Upper lobe of right lung (tissue), 1 donor: ENCODE data around the gene HCN3. TPM values are rescaled to one million over a fixed set of nuclear protein-coding genes. Genes with fewer than 3 reads are reported as not detected.

ENCODE experiments used
- ATAC-seq: fragments of 200-7000 bp; cut with Tn5 transposase; one replicate; pipeline ENCODE4 v1.9.1; 2020; ENCODE audit warnings: mild to moderate bottlenecking, moderate library complexity
- DNase-seq: peaks from one replicate; pipeline ENCODE4 v3.0.0-alpha.2; 2020
- H3K27ac ChIP-seq: fragments of 200-600 bp; one replicate; pipeline ENCODE4 v1.8.0; 2022
- H3K27me3 ChIP-seq: fragments of 200-600 bp; one replicate; pipeline ENCODE4 v1.8.0; 2022; ENCODE audit warnings: mild to moderate bottlenecking
- H3K36me3 ChIP-seq: fragments of 200-600 bp; one replicate; pipeline ENCODE4 v1.8.0; 2022
- H3K4me1 ChIP-seq: fragments of 200-600 bp; one replicate; pipeline ENCODE4 v1.8.0; 2022
- H3K4me3 ChIP-seq: fragments of 200-600 bp; one replicate; pipeline ENCODE4 v1.8.0; 2022; ENCODE audit warnings: mild to moderate bottlenecking
- H3K9me3 ChIP-seq: fragments of 200-600 bp; one replicate; pipeline ENCODE4 v1.8.0; 2022
- CTCF ChIP-seq: fragments of 200-600 bp; IDR thresholded peaks from one replicate; pipeline ENCODE4 v1.8.0; 2022; ENCODE audit warnings: antibody characterized with exemption
- intact Hi-C: fragments of 100-400 bp; cut with DNase I; formaldehyde crosslinking; loops from one replicate; pipeline ENCODE4 v1.11.0; 2022
- total RNA-seq: library from RNA; stranded (reverse); fragmentation: NEBNext Ultra II Directional; extraction: Animal tissue kit (Norgen Biotek cat#: 25700); gene quantifications from one replicate; pipeline ENCODE4 v1.2.1, GENCODE V29; 2021
- donor health status: DM: no; HTN: yes; CAD: no; lungs with severe emphysema.

The HCN3 gene
- total RNA-seq, 1 donor from 2014 or later: 2.6 TPM

- Histone ChIP-seq H3K27me3 (no peaks in the 10 kb centered on the region), H3K9me3 (no peaks in the 10 kb centered on the region), H3K4me3 (peak overlapping the region; percentile 76), H3K27ac (peak overlapping the region; percentile 92), H3K36me3 (peaks cover 29% of the 10 kb centered on the region), H3K4me1 (peaks cover 36% of the 10 kb centered on the region)
- ATAC-seq (no peak), DNase-seq (peak; percentile 75)
- intact Hi-C loops: loop anchor here (10.0 kb wide), 1 partner anchor 68 kb away; the partner anchor contains the start of gene ENTREP3
- TF ChIP-seq CTCF: no peak
Observed at GRCh38 chr1:155322571-155322952, 45.3 kb downstream of the HCN3 start.

- ATAC-seq (peak; percentile 75), DNase-seq (peak; percentile 95)
- peak; percentile 95 for TF ChIP-seq CTCF
- Histone ChIP-seq H3K27me3 (no peaks in the 10 kb centered on the region), H3K9me3 (no peaks in the 10 kb centered on the region), H3K4me1 (peaks cover 36% of the 10 kb centered on the region), H3K4me3 (peak overlapping the region; percentile 76), H3K27ac (peak overlapping the region; percentile 92), H3K36me3 (peaks cover 27% of the 10 kb centered on the region)
- intact Hi-C loops: loop anchor here (10.0 kb wide), 1 partner anchor 68 kb away; the partner anchor contains the start of gene ENTREP3
Observed at GRCh38 chr1:155322953-155323728, 45.9 kb downstream of the HCN3 start.

- H3K27me3 ChIP-seq: no peaks in the 10 kb centered on the region
- TF ChIP-seq CTCF: no peak
- peaks cover 36% of the 10 kb centered on the region for H3K4me1 ChIP-seq
- peak; percentile 93 for DNase-seq
- peaks cover 27% of the 10 kb centered on the region for H3K36me3 ChIP-seq
- no peaks in the 10 kb centered on the region for H3K9me3 ChIP-seq
- intact Hi-C loops: loop anchor here (10.0 kb wide), 1 partner anchor 69 kb away; the partner anchor contains the start of gene ENTREP3
- ATAC-seq: peak; percentile 70
- H3K4me3 ChIP-seq: peak overlapping the region; percentile 76
- peak overlapping the region; percentile 92 for H3K27ac ChIP-seq
Observed at GRCh38 chr1:155323729-155324036, 46.4 kb downstream of the HCN3 start.

GRCh38 chr1:155324037-155324716 lies 46.9 kb downstream of the HCN3 start:
- DNase-seq (peak; percentile 98), ATAC-seq (peak; percentile 90)
- no peak for TF ChIP-seq CTCF
- Histone ChIP-seq H3K27me3 (no peaks in the 10 kb centered on the region), H3K9me3 (no peaks in the 10 kb centered on the region), H3K4me1 (peaks cover 36% of the 10 kb centered on the region), H3K27ac (peak overlapping the region; percentile 92), H3K4me3 (peak overlapping the region; percentile 76), H3K36me3 (peaks cover 27% of the 10 kb centered on the region)
- intact Hi-C loops: loop anchor here (10.0 kb wide), 1 partner anchor 69 kb away; the partner anchor contains the start of gene ENTREP3

- peak; percentile 6 for ATAC-seq
- Histone ChIP-seq H3K4me1 (peaks cover 35% of the 10 kb centered on the region), H3K4me3 (peak overlapping the region; percentile 76), H3K9me3 (no peaks in the 10 kb centered on the region), H3K36me3 (peaks cover 29% of the 10 kb centered on the region), H3K27ac (peak overlapping the region; percentile 92), H3K27me3 (no peaks in the 10 kb centered on the region)
- DNase-seq: peak; percentile 85
- intact Hi-C loops: loop anchor here (10.0 kb wide), 1 partner anchor 70 kb away; the partner anchor contains the start of gene ENTREP3
- peak; percentile 49 for TF ChIP-seq CTCF
Observed at GRCh38 chr1:155324717-155325602, 47.7 kb downstream of the HCN3 start.
